Daoy (cell line): ENCODE measurements around the gene SART1. TPM values are rescaled to one million over a fixed set of nuclear protein-coding genes. Genes with fewer than 3 reads are reported as not detected.
A peak's percentile ranks its signal among the peaks of the same experiment; 100 is the strongest.

Experiments
- DNase-seq: peaks from one replicate; pipeline ENCODE4 v3.0.0-alpha.2; 2015; ENCODE audit warnings: low read depth
- total RNA-seq: library from RNA; depleted of rRNA; stranded (reverse); fragments of >200 nt; shearing (Covaris generic); gene quantifications from 2 replicates; pipeline ENCODE4 v1.2.3, GENCODE V29; 2014; rRNA removed

SART1 gene
- total RNA-seq = 67.4 and 84.6 TPM in 2 replicates

GRCh38 chr11:65961267-65962140 is at the start of gene SART1:
SART1 (plus strand) TSS chr11:65961734; CDS start chr11:65961781, 47 bp downstream.
- DNase-seq = peak; percentile 99

GRCh38 chr11:65912845-65913244 is 48.7 kb upstream of the SART1 start:
- peak; percentile 94 for DNase-seq

GRCh38 chr11:65915101-65915820 is 46.3 kb upstream of the SART1 start:
- peak; percentile 68 for DNase-seq

- peak; percentile 99 for DNase-seq
Observed at GRCh38 chr11:65915821-65916251, 45.7 kb upstream of the SART1 start.

GRCh38 chr11:65916391-65916790 is 45.1 kb upstream of the SART1 start:
- no peak for DNase-seq

GRCh38 chr11:65917077-65917433 is 44.5 kb upstream of the SART1 start:
- no peak for DNase-seq

GRCh38 chr11:65917434-65918210 is 43.9 kb upstream of the SART1 start:
- peak; percentile 39 for DNase-seq

- DNase-seq = no peak
Observed at GRCh38 chr11:65918211-65919140, 43.1 kb upstream of the SART1 start, which contains the start of gene C11orf68. C11orf68 (minus strand) TSS chr11:65919062; CDS start chr11:65919031, 31 bp downstream.

- DNase-seq = peak; percentile 99
Observed at GRCh38 chr11:65919141-65919572, 42.4 kb upstream of the SART1 start, which contains the start of gene DRAP1. DRAP1 (plus strand) TSS chr11:65919426; CDS start chr11:65919502, 76 bp downstream.

- peak; percentile 55 for DNase-seq
Observed at GRCh38 chr11:65919573-65920371, 41.8 kb upstream of the SART1 start.

- DNase-seq = no peak
Observed at GRCh38 chr11:65920372-65920802, 41.1 kb upstream of the SART1 start.

GRCh38 chr11:65921033-65921555 is 40.4 kb upstream of the SART1 start:
- DNase-seq = no peak

GRCh38 chr11:65921876-65922275 is 39.7 kb upstream of the SART1 start:
- no peak for DNase-seq

GRCh38 chr11:65922565-65922964 is 39.0 kb upstream of the SART1 start:
- no peak for DNase-seq

- DNase-seq = no peak
Observed at GRCh38 chr11:65925397-65925796, 36.1 kb upstream of the SART1 start.

- DNase-seq = peak; percentile 56
Observed at GRCh38 chr11:65927904-65928397, 33.6 kb upstream of the SART1 start.

GRCh38 chr11:65928667-65929066 is 32.9 kb upstream of the SART1 start:
- DNase-seq = no peak

- DNase-seq = no peak
Observed at GRCh38 chr11:65931773-65932557, 29.6 kb upstream of the SART1 start.

- peak; percentile 41 for DNase-seq
Observed at GRCh38 chr11:65932558-65932919, 29.0 kb upstream of the SART1 start.
